H9 (cell line): Measurements from ENCODE around the gene SLC22A17. TPM values are rescaled to one million over a fixed set of nuclear protein-coding genes. Genes with fewer than 3 reads are reported as not detected.

Experiments
- DNase-seq: peaks from one replicate; pipeline ENCODE4 v3.0.0-alpha.2; 2017
- H2AFZ ChIP-seq: one replicate; pipeline ENCODE4 v1.6.1; 2013; ENCODE audit warnings: mild to moderate bottlenecking, low read length, control low read depth, moderate library complexity
- H2AK5ac ChIP-seq: 2 replicates; pipeline ENCODE4 v1.6.1; 2013; ENCODE audit warnings: low read length, control low read depth, mixed read lengths; ENCODE audit not compliant: insufficient read length
- H2BK120ac ChIP-seq: one replicate; pipeline ENCODE4 v1.6.1; 2013; ENCODE audit warnings: low read depth, mild to moderate bottlenecking, low read length, control low read depth, inconsistent platforms; ENCODE audit not compliant: poor library complexity, severe bottlenecking
- H2BK12ac ChIP-seq: 2 replicates; pipeline ENCODE4 v1.6.1; 2013; ENCODE audit warnings: low read length, control low read depth, mixed read lengths, low read depth; ENCODE audit not compliant: insufficient read length
- H2BK15ac ChIP-seq: 2 replicates; pipeline ENCODE4 v1.6.1; 2013; ENCODE audit warnings: low read depth, low read length, control low read depth
- H2BK20ac ChIP-seq: one replicate; pipeline ENCODE4 v1.6.1; 2013; ENCODE audit warnings: low read depth, mild to moderate bottlenecking, low read length, control low read depth, inconsistent platforms; ENCODE audit not compliant: poor library complexity, severe bottlenecking
- H2BK5ac ChIP-seq: 2 replicates; pipeline ENCODE4 v1.6.1; 2013; ENCODE audit warnings: low read length, control low read depth, mixed read lengths; ENCODE audit not compliant: insufficient read length
- H3K14ac ChIP-seq: 2 replicates; pipeline ENCODE4 v1.6.1; 2013; ENCODE audit warnings: low read length, control low read depth; ENCODE audit not compliant: insufficient read depth
- H3K18ac ChIP-seq: 2 replicates; pipeline ENCODE4 v1.6.1; 2013; ENCODE audit warnings: low read depth, mild to moderate bottlenecking, mixed read lengths, low read length, control low read depth; ENCODE audit not compliant: insufficient read length
- H3K23ac ChIP-seq: 2 replicates; pipeline ENCODE4 v1.6.1; 2013; ENCODE audit warnings: low read length, control low read depth, mixed read lengths, low read depth; ENCODE audit not compliant: insufficient read length
- H3K23me2 ChIP-seq: 2 replicates; pipeline ENCODE4 v1.6.1; 2013; ENCODE audit warnings: low read depth, mild to moderate bottlenecking, mixed read lengths, low read length, control low read depth; ENCODE audit not compliant: insufficient read length, poor library complexity, severe bottlenecking
- H3K27ac ChIP-seq: 2 replicates; pipeline ENCODE4 v1.5.1; 2013; ENCODE audit warnings: low read length, control low read depth, mixed read lengths, low read depth; ENCODE audit not compliant: insufficient read length
- H3K27me3 ChIP-seq: 2 replicates; pipeline ENCODE4 v1.6.1; 2013; ENCODE audit warnings: low read length, control low read depth, inconsistent platforms; ENCODE audit not compliant: insufficient read depth
- H3K4ac ChIP-seq: 2 replicates; pipeline ENCODE4 v1.6.1; 2013; ENCODE audit warnings: low read depth, mild to moderate bottlenecking, control low read depth, inconsistent platforms, low read length, moderate library complexity
- H3K4me1 ChIP-seq: 2 replicates; pipeline ENCODE4 v1.6.1; 2013; ENCODE audit warnings: low read length, control low read depth, inconsistent platforms; ENCODE audit not compliant: insufficient read depth
- H3K4me2 ChIP-seq: 2 replicates; pipeline ENCODE4 v1.6.1; 2013; ENCODE audit warnings: low read length, control low read depth, mixed read lengths; ENCODE audit not compliant: insufficient read length, insufficient read depth
- H3K56ac ChIP-seq: 2 replicates; pipeline ENCODE4 v1.6.1; 2013; ENCODE audit warnings: low read depth, mild to moderate bottlenecking, mixed read lengths, low read length, control low read depth; ENCODE audit not compliant: insufficient read length
- H3K79me1 ChIP-seq: 2 replicates; pipeline ENCODE4 v1.6.1; 2013; ENCODE audit warnings: low read depth, mild to moderate bottlenecking, moderate library complexity, low read length, control low read depth, inconsistent platforms; ENCODE audit not compliant: insufficient read depth, poor library complexity, severe bottlenecking
- H3K79me2 ChIP-seq: 2 replicates; pipeline ENCODE4 v1.6.1; 2013; ENCODE audit warnings: low read length, control low read depth, inconsistent platforms; ENCODE audit not compliant: insufficient read depth
- H3K9ac ChIP-seq: 2 replicates; pipeline ENCODE4 v1.6.1; 2013; ENCODE audit warnings: low read length, control low read depth, mixed read lengths; ENCODE audit not compliant: insufficient read length; ENCODE audit errors: extremely low read depth
- H3K9me3 ChIP-seq: one replicate; pipeline ENCODE4 v1.6.1; 2013; ENCODE audit warnings: low read depth, low read length, inconsistent platforms; ENCODE audit not compliant: control insufficient read depth
- H3T11ph ChIP-seq: one replicate; pipeline ENCODE4 v1.6.1; 2013; ENCODE audit warnings: mild to moderate bottlenecking, low read length, control low read depth, inconsistent platforms
- H4K20me1 ChIP-seq: one replicate; pipeline ENCODE4 v1.6.1; 2013; ENCODE audit not compliant: control insufficient read depth, insufficient read length, insufficient read depth
- H4K5ac ChIP-seq: 2 replicates; pipeline ENCODE4 v1.6.1; 2013; ENCODE audit warnings: low read depth, mild to moderate bottlenecking, mixed read lengths, low read length, control low read depth; ENCODE audit not compliant: insufficient read length
- H4K8ac ChIP-seq: replicated peaks from 2 replicates; pipeline ENCODE4 v1.6.1; 2013; ENCODE audit warnings: low read length, control low read depth, mixed read lengths, low read depth; ENCODE audit not compliant: insufficient read length
- H4K91ac ChIP-seq: 2 replicates; pipeline ENCODE4 v1.6.1; 2013; ENCODE audit warnings: low read depth, mild to moderate bottlenecking, moderate library complexity, mixed read lengths, low read length, control low read depth; ENCODE audit not compliant: insufficient read length
- H3K27ac Mint-ChIP-seq, 3 experiments: 2 replicates in 2 of 3; 3 replicates in 1 of 3; pipeline ENCODE4 v1.8.0; 2020 to 2021; ENCODE audit warnings: mixed read lengths in 3 of 3, mild to moderate bottlenecking in 1 of 3, moderate library complexity in 1 of 3
- H3K27me3 Mint-ChIP-seq: 2 replicates; pipeline ENCODE4 v1.8.0; 2021; ENCODE audit warnings: low read depth, mild to moderate bottlenecking, moderate library complexity, mixed read lengths
- H3K36me3 Mint-ChIP-seq, 3 experiments: 2 replicates in 2 of 3; 3 replicates in 1 of 3; pipeline ENCODE4 v1.8.0; 2020 to 2021; ENCODE audit warnings: low read depth in 3 of 3, mixed read lengths in 3 of 3; ENCODE audit not compliant: insufficient read depth in 1 of 3
- H3K4me1 Mint-ChIP-seq, 2 experiments: 2 replicates each; pipeline ENCODE4 v1.8.0; 2020; ENCODE audit warnings: mixed read lengths in 2 of 2
- H3K4me3 Mint-ChIP-seq, 2 experiments: 2 replicates in 1 of 2; 3 replicates in 1 of 2; pipeline ENCODE4 v1.8.0; 2020 to 2021; ENCODE audit warnings: mild to moderate bottlenecking in 2 of 2, mixed read lengths in 2 of 2, moderate library complexity in 1 of 2
- H3K9me3 Mint-ChIP-seq, 2 experiments: 2 replicates in 1 of 2; 3 replicates in 1 of 2; pipeline ENCODE4 v1.8.0; 2020; ENCODE audit warnings: mild to moderate bottlenecking in 2 of 2, mixed read lengths in 2 of 2, moderate library complexity in 1 of 2
- WGBS: extraction: QIAGEN DNeasy Blood & Tissue Kit; methylation state at CpG from one replicate; pipeline ENCODE4 v1.1.7; 2013; ENCODE audit warnings: missing lambda C conversion rate, low lambda C conversion rate, mixed read lengths; ENCODE audit not compliant: insufficient read length; ENCODE audit errors: extremely low coverage; 5-methylcytosine and 5-hydroxymethylcytosine counted together
- total RNA-seq: library from RNA; stranded (reverse); gene quantifications from 2 replicates; pipeline ENCODE4 v1.2.1, GENCODE V29; 2021
- TF ChIP-seq, protein P1 (sequence below): fragments of 200-600 bp; sonication (generic); conservative IDR thresholded peaks from 3 replicates; pipeline ENCODE4 v1.8.0; 2021; ENCODE audit warnings: antibody characterized with exemption, mild to moderate bottlenecking

The SLC22A17 gene
- total RNA-seq, 1 experiment from 2014 or later = 33.0 TPM

GRCh38 chr14:23322568-23323517 is 29.8 kb downstream of the SLC22A17 start:
- Histone ChIP-seq H3K27ac (no peak overlapping the region), H2BK15ac (no peak overlapping the region), H3K23me2 (peaks cover 13% of the 10 kb centered on the region), H3K9me3 (no peaks in the 10 kb centered on the region), H2AFZ (no peak overlapping the region), H3K18ac (no peak overlapping the region), H3K4me2 (peak overlapping the region; percentile 94), H4K20me1 (no peaks in the 10 kb centered on the region), H4K8ac (no peak overlapping the region), H3K9ac (peak overlapping the region; percentile 97), H2BK5ac (no peak overlapping the region), H2AK5ac (no peak overlapping the region), H3K56ac (no peak overlapping the region), H3K4me1 (peaks cover 3% of the 10 kb centered on the region; the same call in 1 of the 2 replicates), H3K79me2 (peaks cover 10% of the 10 kb centered on the region; the same call in 1 of the 2 replicates), H3K4ac (no peak overlapping the region), H4K5ac (no peak overlapping the region), H4K91ac (no peak overlapping the region), H3K27me3 (no peaks in the 10 kb centered on the region), H3T11ph (no peak overlapping the region), H2BK20ac (no peak overlapping the region), H3K79me1 (peaks cover 4% of the 10 kb centered on the region), H3K14ac (no peak overlapping the region), H2BK12ac (no peak overlapping the region), H2BK120ac (no peak overlapping the region), H3K23ac (no peak overlapping the region)
- Mint-ChIP-seq H3K27me3 (no peaks in the 10 kb centered on the region), H3K4me1 (peaks cover 22 to 28% of the 10 kb centered on the region in 2 experiments), H3K36me3 (peaks cover 34 to 51% (median 48%) of the 10 kb centered on the region in 3 experiments), H3K4me3 (peak overlapping the region; percentile 95 to 97), H3K27ac (peak overlapping the region; percentile 89 to 99 (median 97); a peak in 6 of 7 replicates), H3K9me3 (no peaks in the 10 kb centered on the region; a peak in 1 of 5 replicates)
- no peak for DNase-seq
- TF ChIP-seq, protein P1, sequence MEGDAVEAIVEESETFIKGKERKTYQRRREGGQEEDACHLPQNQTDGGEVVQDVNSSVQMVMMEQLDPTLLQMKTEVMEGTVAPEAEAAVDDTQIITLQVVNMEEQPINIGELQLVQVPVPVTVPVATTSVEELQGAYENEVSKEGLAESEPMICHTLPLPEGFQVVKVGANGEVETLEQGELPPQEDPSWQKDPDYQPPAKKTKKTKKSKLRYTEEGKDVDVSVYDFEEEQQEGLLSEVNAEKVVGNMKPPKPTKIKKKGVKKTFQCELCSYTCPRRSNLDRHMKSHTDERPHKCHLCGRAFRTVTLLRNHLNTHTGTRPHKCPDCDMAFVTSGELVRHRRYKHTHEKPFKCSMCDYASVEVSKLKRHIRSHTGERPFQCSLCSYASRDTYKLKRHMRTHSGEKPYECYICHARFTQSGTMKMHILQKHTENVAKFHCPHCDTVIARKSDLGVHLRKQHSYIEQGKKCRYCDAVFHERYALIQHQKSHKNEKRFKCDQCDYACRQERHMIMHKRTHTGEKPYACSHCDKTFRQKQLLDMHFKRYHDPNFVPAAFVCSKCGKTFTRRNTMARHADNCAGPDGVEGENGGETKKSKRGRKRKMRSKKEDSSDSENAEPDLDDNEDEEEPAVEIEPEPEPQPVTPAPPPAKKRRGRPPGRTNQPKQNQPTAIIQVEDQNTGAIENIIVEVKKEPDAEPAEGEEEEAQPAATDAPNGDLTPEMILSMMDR = no peak
- no CpG with 5 or more reads among the region's 10 CpGs for WGBS
